Fibroblast of skin of left biceps (primary cell): ENCODE measurements around the gene MRPL43.
A peak's percentile ranks its signal among the peaks of the same experiment; 100 is the strongest.

Experiments used
- DNase-seq, 2 experiments: peaks; one replicate each; pipeline ENCODE4 v3.0.0-alpha.2; 2013; ENCODE audit warnings: low read depth in 2 of 2

The MRPL43 gene

DNA sequence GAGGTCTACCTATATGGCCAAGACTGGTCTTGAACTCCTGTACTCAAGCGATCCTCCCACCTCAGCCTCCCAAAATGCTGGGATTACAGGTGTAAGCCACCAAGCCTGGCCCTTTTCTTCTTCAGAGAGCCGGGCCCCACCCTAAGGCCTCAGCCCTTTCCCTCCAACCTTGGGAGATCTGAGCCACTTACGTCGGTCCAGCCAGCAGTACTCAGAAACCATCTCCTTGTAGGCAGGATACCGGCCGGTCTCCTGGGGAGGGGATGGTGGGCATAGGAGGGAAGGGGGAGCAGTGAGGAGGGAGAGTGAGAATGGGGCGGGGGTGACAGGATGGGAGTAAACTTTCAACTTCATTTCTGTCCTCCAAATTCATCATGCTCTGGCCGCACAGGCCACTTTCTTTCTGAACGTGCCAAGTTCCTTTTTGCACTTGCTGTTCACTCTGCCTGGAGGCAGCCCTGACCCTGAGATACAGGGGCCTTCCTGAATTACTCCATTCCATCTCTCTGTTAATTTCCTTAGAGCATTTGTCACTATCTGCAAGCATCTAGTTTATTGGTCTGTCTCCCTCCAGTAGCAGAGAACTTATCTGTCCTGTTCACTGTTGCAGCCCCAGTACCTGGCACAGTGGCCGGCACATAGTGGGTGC lies 33.3 kb upstream of the MRPL43 start:
- DNase-seq: no peak

DNA sequence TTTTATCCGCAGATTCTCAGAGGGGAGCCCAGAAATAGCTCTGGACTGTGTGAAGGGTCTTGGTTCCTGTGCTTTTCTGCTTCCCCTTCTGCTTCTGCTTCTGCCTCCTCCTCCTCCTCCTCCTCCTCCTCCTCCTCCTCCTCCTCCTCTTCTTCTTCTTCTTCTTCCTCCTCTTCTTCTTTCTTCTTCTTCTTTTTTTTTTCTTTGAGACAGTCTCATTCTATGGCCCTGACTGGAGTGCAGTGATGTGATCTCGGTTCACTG lies 32.1 kb upstream of the MRPL43 start:
- DNase-seq: no peak

DNA sequence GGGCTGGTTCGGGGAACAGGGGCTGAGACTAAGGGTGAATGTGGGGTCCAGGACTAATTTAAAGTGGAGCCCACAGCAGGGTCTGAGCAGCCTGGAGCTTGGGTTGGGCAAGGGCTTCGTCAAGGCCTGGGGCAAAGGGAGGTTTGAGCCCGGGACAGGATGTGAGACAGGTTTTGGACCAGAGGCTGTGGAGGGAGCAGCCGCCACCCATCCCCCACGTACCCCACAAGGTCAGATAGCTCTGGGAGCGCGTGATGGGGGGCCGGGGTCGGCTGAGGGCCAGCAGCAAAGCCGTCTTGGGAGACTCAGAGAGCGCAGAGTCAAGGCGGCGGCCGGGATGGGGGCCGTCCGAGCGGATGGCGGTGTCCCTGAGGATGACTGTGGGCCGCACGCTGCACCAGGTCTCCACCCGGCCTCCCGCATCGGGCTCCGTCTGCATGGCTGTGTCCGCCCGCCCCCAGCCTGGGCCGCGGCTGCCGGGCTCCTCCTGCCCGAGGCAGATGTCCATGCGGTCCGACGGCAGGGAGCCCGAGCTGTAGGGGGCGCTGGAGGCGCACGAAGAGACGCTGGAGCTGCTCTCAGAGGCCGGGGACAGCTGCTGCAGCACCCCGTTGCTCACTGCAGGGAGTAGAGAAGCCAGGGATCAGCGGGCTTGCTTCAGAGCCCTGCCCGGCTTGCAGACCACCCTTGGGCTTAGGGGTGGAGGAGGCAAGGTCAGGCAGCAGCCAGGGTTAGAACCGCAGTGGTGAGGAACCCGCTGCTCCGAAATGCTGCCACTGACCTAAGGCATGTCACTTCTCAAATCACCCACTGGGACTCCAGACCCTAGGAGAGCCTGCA lies 31.5 kb upstream of the MRPL43 start:
- DNase-seq: no peak

DNA sequence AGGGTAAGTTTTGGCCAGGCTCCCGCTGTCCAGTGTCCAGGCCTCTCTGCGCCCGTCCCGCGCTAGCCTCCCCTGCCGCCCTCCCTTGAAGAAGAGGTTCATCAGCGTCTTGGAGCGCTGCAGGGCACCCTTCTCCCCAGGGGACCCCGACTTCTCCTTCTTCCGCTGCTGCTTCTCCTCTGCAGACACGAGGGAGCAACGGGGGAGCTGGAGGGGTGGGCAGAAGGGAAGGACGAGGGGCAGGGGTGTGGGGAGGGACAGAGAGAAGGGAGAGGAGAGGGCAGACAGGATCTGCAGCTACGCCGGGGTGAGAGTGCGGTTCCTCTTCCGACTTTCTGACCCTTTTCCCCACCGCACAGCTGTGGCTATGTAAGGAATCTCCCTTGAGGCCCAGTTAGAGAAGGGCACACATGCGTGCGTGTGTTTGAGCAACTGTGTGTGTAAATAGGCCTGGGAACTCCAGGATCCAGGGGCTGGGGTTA lies 30.9 kb upstream of the MRPL43 start:
- DNase-seq: no peak

DNA sequence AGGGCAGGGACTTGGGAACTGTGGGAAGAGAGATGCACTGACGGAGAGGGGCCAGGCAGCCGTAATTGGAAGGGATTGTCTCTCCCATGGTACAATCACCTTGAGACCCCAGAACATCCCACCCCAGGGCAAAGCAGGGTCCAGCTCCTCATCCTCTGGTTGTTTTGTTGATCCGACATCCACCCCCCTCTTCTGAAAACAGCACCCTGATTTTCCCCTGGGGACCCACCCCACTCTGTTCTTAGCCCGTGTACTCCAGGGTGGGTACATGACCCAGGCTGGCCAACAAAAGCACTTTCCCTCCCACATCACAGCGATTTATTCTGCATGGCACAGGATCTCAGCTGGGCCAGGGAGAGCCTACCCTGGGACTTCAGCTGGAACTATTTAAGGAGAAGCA lies 29.5 kb upstream of the MRPL43 start:
- DNase-seq: no peak

DNA sequence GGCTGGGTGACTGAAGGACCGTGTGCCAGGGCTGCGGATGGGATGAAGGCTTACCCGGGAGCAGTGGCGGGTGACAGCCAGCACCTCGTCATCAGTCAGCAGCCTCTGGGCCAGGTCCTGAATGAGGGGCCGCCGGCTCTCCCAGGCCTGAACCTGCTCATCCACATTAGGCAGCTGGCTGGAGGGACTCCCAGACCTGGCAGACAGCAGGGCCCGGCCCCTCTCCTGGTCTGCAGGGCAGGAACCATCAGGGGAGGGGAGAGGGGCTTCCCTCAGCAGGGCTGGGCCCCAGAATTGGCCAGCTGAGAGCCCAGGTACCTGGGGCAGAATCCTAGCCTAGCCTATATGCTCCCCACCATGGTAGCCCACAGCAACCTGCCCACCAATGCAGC lies 28.3 kb upstream of the MRPL43 start:
- DNase-seq: no peak

DNA sequence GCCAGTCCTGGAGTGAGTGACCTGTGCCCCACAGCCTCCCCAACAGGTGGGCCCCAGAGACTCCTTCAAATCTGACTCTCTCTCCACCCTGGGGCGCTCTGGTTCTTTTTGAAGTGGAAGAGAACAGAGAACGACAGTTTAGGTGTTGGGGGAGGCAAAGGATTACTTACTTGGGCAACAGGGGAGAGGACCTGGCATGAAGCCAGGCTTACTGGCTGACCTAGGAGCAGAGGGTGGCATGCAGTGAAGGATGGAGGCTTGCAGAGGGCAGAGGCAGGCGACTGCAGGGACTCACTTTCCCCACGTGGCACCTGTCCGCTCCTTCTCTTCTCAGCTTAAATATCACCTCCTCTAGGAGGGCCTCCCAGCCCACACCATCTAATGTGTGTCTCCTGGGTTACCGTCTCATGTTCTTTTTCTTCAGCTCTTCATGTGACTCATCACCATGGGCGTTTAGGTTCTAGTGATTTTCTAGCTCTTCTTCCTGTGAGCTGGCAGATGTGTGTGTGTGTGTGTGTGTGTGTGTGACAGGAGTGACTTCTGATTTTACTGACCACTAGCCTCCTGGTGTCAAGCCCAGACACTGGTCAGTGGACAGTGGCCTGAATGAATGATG lies 27.8 kb upstream of the MRPL43 start:
- DNase-seq: peak in 1 of 2 experiments; percentile 64

DNA sequence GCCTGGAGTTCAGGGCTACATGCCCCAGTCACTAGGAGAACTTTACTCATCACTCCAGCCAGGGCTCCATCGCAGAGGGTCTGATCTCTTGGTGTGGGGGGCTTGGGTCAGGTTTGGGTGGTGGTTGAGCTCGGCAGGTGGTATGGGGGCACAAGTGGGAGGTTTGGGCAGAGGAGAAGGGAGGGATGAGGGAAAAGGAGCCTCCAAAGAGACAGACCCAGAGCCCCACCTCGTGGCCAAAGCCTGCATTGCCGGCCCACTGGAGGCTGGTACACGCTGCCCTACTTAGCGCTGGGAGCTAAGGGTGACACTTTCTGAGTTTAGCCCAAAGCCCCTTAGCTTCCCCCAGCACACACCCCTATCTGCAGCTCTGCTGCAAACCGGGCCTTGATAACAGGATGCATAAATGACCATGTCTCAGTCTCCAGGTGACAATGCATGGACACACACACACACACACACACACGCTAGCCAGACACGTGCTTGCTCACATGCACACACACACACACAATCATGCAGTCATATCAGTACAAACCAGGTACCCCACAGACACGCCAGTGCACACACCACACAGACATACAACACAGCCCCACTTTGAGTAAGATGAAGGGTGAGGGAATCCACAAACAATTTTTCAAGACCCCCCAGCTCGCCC lies 27.1 kb upstream of the MRPL43 start:
- DNase-seq: no peak

DNA sequence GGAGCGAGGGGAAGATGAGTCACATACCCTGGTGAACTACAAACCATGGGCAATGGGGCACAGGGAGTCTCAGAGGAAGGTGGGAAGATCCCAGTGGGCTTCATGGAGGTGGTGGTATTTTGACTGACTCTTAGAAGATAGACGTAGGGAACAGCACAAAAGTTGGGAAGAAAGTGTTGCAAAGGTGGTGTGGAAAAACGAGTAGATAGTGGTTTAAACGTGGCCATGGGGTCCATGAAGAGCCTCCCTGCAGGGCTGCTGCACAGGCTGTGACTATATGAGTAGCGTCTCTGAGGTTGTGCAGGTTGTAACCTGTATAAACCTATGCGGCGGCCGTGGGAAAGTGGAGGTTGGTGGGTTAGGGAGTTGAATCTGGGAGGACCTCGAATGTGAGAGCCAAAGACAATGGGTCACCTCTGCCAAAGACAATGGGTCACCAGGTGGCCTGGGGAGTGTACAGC lies 26.1 kb upstream of the MRPL43 start:
- DNase-seq: no peak

DNA sequence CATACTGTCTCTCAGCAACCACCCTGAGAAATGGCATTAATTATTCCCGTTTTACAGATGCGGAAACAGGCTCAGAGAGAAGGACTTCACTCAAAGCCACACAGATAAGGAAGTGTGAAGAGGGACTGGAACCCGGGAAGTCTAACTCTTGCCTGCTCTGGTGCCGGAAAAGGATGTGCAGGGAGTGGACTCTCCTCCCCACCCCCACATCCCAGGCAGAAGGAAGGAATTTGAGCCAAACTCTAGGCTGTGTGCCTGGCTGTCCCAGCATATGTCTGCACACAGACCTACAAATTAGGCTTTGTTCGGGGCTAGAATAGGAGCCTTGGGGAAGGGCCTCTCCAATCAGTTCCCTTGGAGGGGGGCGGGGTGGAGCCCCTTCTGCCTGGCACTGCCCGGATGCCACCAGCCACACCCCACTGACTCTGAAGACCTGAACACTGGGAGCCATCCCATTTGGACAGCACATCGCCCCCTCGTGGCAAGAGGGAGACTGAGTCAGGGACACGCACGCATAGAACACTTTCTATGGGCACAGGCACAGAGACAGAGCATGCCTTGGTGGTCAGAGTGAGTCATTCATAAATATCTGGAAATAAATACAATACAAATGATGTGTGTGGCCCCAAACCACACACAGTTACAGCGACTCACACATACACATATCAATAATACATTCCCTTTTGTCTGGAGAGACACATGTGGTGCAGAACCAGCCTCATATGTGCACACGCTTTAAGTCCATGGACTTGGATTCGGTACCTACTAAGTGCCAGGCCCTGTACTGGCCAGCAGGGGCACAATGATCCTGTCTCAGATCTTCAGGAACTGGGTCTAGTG lies 25.4 kb upstream of the MRPL43 start:
- peak; percentile 73 to 78 for DNase-seq

DNA sequence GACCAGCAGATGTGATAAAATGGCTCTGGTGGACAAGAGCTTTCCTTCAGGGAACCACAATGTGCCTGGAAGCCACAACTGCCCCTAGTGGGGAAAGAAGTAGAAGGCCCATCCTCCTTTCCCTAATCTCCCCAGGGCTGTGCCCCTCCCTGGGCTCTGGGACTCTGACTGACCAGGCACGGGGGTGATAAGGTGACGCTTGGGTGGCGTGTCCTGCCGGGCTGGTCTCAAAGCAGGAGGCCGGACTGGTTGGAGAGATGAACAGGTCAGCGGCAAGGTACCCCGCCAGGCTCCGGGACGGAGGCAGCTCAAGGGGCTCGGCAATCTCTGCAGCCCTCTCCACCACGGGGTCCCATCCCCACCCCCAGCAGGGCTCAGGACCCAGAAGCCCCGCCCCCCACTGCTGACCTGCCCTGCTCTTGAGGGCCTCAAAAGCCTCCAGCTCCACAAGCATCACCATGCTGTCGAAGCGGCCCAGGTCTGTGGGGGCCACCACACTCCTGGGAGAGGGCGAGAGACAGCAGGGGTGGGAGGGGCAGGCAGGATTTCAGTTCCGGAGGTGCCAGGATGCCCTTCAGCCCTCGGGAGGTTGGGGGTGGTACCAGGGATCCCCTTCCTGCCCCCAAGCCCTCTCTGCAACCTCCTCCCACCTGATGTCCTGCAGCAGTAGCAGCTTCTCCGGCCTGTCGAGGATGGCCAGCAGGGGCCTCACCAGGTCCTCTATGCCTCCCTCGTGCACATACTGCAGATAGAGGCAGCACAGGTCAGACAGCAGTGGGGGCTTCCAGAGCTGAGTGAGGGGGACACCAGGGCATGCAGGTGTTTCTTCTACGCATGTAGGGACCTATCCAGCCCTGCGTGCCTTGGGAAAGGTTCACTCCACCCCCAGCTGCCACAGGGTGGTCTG lies 24.5 kb upstream of the MRPL43 start:
- no peak for DNase-seq

DNA sequence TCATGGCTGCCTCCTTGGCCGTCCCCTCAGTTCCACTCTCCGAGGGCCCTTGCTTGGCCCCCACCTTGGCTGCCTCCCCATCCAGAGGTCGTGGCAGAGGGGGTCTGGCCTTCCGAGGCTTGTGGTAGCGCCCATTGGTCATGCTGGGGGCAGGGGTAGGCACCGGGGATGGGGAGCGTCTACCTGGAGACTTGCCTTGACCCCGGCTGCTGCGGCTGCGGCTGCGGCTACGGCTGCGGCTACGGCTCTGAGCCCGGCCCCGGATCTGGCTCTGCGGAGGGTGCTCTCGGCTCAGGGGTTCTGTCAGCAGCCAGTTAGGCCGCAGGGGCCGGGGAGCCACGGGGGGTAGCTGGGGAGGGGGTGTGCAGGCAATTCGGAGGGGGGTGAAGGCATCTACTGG lies 23.0 kb upstream of the MRPL43 start:
- DNase-seq: no peak

DNA sequence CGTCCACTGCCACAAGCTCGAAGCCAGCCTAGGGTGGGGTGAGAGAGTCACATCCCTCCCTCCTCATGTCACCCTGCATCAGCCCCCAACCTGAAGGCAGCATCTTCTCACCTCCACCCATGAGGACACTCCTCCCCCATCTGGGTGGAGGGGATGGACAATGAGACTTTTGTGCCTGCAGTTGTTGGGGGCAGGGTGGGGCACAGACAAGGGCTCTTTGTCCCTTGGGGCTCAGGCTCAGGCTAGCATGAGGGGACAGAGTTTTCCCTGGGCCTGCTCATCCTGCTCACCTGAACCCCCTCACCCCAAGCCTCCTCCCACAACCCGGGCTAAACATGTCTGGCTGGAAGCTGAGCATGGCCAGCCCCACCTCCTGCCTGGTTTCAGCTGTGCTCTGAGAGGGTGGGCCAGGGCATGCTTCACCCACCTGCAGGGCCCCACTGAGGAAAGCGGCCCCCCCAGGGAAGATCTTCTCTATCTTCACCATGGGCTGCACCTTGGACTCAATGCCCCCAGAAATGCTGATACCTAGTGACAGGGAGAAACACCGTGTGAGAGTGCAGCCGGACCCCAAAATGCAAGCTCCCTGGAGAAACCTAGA lies 21.6 kb upstream of the MRPL43 start:
- no peak for DNase-seq

DNA sequence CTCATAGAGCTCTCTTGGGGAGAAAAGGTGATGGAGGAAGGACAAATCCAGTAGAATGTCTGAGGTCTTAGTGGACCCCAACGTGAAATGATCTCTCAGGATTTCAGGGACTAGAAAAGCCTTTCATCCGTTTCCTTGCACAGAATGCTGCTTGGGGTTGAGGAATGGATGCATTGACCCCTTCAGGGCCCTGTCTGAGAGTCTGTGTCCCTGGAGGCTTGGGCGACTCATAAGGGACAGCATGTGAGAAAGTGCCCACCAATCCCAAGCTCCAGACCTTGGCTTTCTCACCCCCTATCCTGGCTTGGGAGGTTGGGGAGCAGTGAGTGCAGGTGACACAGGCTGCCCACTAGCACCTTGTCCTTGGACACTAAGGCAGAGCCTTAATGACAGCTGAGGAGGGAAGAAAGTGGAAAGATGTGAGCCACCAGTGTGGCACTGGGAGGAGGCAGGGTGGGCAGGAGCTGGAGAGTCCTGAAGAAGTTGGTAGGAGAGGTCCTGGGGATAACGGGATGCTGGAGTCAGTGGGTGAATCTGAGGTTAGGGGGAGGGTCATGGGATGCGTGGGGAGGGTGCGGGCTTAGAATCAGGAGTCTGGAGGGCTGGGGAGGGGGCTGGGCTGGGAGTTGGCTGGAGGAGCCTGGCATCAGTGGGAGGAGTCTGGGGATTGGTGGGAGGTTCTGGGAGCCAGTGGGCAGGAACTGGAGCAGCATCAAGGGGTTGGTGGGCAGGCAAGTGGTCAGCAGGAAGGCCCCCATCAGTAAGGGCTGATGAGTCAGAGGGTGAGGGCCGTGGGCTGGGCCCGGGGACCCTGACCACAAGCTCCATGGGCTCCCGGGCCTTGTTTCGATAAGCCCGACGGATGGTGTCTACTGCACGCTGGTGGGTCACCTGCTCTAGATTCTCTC lies 20.9 kb upstream of the MRPL43 start:
- DNase-seq: no peak

DNA sequence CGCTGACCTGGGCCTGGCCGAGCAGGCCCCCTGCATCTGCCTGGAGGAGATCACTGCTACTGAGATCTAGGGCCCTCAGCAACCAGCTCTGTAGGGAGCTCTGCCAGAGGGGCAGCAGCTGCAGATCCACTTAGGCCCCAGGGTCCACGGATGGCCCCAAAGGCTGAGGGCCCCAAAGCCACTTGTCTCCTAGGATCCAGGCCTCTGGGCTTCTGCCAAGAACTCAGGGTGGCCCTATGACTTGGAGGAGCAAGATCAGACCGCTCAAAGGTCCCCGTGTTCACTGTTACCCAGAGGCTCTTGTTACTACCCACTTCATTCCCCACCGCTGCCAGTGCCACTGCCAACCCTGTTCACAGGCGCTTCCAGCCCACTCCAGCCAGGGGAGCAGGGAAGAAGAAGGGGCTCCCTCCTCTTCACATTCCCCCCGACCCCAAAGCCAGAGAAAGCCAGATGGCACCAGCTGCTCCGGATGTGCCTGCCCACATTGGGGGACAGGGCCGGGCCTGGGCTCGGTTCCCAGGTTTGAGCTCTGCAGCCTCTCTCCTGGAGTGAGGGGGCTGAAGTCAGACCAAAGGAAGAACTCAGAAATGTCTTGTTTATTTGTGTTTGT lies 19.9 kb upstream of the MRPL43 start:
- DNase-seq: no peak

DNA sequence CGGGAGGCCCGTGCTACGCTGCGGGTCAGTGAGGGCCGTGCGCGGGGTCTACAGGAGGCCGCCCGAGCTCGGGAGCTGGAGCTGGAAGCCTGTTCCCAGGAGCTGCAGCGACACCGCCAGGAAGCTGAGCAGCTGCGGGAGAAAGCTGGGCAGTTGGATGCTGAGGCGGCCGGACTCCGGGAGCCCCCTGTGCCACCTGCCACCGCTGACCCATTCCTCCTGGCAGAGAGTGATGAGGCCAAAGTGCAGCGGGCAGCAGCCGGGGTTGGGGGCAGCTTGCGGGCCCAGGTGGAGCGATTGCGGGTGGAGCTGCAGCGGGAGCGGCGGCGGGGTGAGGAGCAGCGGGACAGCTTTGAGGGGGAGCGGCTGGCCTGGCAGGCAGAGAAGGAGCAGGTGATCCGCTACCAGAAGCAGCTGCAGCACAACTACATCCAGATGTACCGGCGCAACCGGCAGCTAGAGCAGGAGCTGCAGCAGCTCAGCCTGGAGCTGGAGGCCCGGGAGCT lies 19.3 kb upstream of the MRPL43 start:
- DNase-seq: no peak

DNA sequence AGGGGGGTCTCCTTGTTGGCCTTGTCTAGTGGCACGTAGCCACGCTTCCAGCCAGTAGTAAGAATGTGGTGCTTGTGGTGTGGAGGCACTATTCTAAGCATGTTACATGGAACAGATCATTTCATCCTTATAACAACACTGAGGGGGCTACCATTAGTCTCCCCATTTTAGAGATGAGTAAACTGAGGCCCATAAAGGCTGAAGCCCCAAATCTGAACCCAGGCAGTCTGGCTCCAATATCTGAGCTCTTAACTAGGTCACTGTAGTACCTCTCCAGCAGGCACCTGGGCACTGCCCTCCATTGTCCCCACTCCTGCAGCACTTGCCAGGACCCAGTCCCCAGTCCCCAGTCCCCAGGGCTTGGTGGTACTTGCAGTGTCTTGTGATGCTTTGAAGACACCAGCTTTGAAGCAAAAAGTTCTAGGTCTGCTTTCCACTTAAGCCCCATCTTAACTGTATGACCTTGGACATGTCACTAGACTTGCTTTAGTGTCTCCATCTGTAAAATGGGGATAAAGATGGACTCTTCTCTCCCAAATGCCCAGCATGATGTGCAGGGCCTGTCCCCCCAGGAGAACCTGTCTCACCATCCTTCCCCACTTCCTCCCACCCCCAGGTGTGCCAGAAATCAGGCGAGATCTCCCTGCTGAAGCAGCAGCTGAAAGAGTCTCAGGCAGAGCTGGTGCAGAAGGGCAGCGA lies 18.7 kb upstream of the MRPL43 start:
- no peak for DNase-seq

DNA sequence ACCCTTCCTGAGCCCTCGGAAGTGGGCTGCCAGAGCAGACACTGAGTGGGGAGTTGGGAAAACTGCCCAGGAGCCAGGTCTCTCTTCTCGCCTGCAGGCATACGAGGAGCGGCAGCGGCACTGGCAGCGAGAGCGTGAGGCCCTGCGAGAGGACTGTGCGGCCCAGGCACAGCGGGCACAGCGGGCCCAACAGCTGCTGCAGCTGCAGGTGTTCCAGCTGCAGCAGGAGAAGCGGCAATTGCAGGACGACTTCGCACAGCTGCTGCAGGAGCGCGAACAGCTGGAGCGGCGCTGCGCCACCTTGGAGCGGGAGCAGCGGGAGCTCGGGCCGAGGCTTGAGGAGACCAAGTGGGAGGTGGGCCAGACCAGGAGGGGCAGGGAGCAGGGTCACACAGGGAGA lies 18.1 kb upstream of the MRPL43 start:
- DNase-seq: no peak
